Stimulated activated CD8-positive, alpha-beta memory T cell treated with anti-CD3 and anti-CD28 coated beads, Interleukin-7, amount 100 ng/mL, for 24 hours (primary cell): Measurements from ENCODE around the gene ACAD8.

Experiments
- DNase-seq: peaks from one replicate; pipeline ENCODE4 v3.0.0-alpha.2; 2020; ENCODE audit warnings: low read depth

ACAD8 gene

GRCh38 chr11:134253188-134253993, at the start of gene ACAD8, which contains the start of gene THYN1:
Gene ACAD8 (plus strand): TSS chr11:134253568. CDS start chr11:134253601, 33 bp downstream.
Gene THYN1 (minus strand): TSS chr11:134253352. CDS start chr11:134252882, 470 bp downstream.
- DNase-seq, result peak; percentile 85

- DNase-seq, result no peak
These were observed 47.6 kb upstream of the ACAD8 start for GRCh38 chr11:134205729-134206128.

DNA sequence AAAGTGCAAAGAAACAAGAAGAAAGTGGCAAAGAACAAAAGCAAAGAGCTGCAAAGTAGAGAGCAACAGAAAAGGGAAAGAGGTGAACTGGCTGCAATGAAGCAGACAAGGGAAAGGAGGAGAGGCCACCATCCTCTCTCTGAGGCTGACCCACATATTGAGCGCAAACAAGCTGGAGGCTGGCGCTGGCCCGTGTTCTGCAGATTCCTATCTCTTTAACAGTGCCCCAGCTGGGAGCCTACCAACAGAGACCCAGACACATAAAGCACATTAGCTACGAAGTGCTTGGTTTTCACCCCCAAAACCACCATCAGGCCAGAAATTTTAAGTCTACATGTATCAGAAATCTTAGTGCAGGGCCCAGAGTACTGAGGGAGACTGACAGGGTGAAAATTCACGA, 47.2 kb upstream of the ACAD8 start:
- DNase-seq, result no peak

GRCh38 chr11:134207538-134208239, 45.7 kb upstream of the ACAD8 start:
- DNase-seq, result no peak

DNA sequence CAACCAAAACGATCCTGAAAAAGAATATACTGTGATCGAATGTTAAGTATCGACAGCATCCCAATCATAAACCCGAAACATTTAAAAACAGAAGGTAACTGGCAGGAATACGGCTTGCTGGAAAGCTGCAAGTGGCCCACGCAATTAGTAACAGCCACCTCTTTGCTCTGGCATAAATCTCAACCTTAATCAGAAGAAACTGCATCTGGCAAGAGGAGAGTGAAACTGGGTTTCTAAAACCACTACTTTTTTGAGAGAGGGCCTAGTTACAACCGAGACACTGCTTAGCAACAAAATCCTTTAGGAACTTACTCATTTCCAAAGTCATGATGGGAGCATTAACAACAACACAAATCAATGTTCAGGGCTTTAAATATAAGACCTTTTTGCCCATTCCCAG, 37.5 kb upstream of the ACAD8 start:
- no peak for DNase-seq

- DNase-seq, result no peak
These were observed 36.6 kb upstream of the ACAD8 start for GRCh38 chr11:134216816-134217215.

DNA sequence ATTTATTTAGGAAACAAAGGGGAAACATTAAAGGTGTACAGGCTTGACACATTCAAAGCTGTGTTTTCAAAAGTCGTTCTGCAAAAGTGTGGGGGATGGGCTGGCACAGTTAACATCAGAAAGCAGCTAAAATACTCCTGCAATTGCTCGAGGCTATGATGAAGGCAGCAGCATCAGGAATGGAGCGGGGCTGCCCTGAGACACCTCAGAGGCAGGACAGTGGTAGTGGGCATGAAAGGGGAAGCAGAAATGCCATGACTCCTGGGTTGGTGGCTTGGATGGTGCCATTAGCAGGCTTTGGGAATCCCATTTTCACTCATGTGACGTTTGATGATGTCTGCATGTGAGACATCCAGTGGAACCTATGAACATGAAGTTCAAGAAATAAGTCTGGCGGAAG, 30.2 kb upstream of the ACAD8 start:
- no peak for DNase-seq

GRCh38 chr11:134223836-134224709, 29.3 kb upstream of the ACAD8 start, which contains the start of the genes NCAPD3 and VPS26B:
Gene NCAPD3 (minus strand): TSS chr11:134223967. CDS start chr11:134223926, 41 bp downstream.
Gene VPS26B (plus strand): TSS chr11:134224671. CDS start chr11:134225123, 452 bp downstream.
- peak; percentile 94 for DNase-seq

GRCh38 chr11:134224710-134225664, 28.4 kb upstream of the ACAD8 start:
- peak; percentile 49 for DNase-seq

DNA sequence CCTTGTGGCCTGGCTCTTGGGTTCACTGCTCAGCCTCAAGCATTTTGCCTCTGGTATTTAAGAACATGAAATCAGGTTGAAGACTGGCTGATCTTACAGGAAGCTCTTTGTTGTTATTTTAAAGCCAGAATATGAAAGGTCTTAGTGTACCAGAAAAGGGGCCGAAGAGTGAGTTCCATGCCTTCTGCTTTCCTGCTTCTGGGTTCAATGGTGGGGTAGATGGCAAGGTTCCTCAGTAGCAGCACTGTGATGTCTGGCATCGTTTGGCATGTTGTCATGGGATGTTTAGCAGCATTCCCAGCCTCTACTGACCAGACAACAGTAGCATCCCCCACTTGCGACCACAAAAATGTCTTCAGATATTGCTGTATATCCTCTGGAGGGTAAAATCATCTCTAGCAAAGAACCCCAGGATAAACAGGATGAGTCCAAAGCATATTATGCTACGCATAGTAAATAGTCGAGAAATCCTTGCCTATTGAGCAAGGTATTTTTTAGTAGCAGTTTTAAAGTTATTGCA, 26.5 kb upstream of the ACAD8 start:
- no peak for DNase-seq

GRCh38 chr11:134228625-134229024, 24.7 kb upstream of the ACAD8 start:
- DNase-seq, result no peak

DNA sequence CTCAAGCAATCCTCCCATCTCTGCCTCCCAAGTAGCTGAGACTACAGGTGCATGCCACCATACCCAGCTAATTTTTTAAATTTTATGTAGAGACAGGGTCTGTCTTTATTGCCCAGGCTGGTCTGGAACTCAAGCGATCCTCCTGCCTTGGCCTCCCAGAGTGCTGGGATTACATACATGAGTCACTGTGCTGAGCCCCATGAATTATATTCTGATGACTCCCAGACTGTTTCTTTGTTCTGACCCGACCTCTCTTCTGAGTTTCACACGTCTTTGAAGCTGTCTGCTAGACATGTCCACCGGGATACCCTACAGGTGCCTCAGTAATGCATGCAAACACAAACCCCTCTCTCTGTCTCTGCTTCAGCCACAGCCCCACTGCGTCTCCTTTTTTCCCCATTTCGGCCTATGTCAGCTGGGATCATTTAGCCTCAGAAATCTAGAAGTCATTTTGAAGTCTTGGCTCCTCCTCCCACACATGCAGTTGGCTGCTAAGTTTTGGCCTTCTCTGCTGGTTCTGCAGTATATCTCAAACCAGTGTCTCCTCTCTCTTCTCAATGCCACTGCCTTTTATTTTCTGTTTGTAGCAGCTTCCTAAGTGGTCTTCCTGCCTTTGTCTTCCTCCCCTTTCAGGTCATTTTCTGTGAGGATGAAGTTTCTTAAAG, 24.1 kb upstream of the ACAD8 start:
- DNase-seq, result no peak

GRCh38 chr11:134230339-134230738, 23.0 kb upstream of the ACAD8 start:
- DNase-seq, result no peak

DNA sequence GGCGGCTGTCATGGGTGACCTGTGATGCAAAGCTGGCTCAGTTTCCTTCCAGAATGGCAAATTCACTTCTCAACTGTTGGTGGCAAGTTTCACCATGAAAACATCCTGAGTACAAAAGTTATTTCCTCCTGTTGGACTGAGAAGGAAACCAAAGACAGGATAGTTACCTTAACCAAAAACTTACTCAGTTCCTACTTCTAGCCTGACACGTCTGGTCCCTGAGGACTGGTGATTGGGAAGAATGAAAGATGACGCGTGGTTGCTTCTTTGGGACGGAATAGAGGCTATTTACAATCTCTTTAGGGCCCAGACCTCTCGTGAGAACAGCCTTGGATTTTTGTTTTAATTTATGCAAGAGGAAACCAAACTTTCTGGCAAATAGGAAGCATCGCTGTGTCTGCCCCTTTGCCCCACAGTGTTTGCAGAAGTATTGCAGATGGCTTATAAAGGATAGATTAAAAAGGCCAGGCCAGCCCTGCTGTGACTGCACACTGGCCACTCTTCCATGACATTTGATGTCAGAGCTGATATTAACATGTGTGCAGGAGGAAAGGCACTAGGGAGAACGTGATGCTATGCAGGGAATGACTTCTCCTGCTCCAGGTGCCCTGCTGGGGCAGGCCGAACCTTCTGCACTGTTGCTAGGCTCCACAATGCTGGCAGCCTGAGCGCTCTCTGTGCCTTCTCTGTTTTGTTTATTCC, 21.3 kb upstream of the ACAD8 start:
- no peak for DNase-seq

GRCh38 chr11:134233729-134234179, 19.6 kb upstream of the ACAD8 start:
- DNase-seq, result no peak

DNA sequence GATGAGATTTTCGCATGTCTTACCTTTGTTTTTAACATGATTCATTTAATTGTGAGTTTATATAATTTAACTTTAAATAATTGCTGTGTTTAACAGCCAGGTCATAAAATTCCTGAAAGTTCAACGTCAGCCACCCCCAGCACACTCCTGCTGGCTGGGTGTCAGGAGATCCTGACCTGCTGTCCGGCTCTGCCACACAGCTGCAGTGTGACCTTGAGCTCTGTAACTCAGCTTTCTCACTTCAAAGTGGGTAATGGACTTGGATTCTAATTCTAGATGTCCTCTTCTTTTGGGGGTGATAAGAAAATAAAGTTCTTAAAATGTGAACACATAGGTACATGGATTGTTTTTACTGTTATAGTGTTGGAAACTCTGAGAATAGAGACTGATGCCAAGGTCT, 18.0 kb upstream of the ACAD8 start:
- DNase-seq, result no peak

GRCh38 chr11:134236834-134237556, 16.4 kb upstream of the ACAD8 start:
- DNase-seq, result no peak

DNA sequence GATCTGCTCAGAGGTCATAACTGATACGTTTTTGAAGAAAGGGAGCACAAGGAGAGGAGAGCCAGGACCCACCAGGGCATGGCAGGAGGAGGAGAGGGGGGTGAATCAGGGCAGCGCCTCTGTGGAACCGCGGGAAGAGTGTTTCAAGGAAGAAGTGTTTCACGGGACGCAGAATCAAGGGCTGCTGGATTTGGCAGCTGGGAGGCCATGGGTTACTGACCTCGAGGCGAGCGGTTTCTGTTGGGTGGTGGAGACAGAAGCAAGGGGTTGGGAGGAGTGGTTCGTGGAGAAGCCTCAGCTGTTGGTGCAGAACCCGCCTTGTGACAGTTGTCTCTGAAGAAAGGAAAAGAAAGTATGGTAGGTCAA, 15.8 kb upstream of the ACAD8 start:
- DNase-seq, result no peak

- DNase-seq, result no peak
These were observed 14.4 kb upstream of the ACAD8 start for GRCh38 chr11:134238956-134239355.
